NK-92 (cell line): Measurements from ENCODE around the gene ATP6V0A4.
"Not testable (repeated sequence)": the region's sequence is repeated elsewhere in the genome, so short reads cannot be mapped to it uniquely, and the experiment has no call there.

Experiments
- DNase-seq: peaks from one replicate; lab custom pipeline; 2025; ENCODE audit not compliant: unreplicated experiment; lab: John Stamatoyannopoulos, UW

Gene ATP6V0A4

DNA sequence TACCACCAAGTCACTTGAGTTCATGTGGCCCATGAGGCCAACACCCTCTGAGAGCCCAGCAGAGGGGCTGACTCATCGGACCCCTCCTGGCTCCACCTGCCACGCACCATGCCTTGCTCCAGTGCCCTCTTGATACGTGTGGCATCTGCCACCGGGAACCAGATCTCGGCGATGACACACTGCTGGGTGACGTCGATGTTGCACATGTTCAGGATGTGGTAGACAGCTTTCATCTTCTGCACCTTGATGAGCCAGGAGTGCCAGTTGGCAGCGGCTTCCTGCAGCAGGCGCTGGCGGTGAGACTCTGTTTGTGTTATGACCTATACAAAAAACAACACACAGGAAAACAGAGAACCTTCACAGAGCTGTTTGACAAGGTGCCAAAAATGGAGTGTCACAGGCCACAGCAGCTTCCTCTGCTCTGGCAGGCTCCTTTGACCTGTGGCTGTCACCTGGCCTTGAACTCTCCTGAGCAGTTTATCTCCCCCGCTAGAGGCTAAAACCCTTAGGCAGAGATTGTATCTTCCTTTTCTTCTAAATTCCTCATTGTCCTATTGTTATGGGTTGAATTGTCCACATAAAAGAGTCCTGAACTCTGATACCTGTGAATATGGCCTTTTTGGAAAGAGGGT, 45.4 kb downstream of the ATP6V0A4 start:
- DNase-seq, result peak; percentile 86

DNA sequence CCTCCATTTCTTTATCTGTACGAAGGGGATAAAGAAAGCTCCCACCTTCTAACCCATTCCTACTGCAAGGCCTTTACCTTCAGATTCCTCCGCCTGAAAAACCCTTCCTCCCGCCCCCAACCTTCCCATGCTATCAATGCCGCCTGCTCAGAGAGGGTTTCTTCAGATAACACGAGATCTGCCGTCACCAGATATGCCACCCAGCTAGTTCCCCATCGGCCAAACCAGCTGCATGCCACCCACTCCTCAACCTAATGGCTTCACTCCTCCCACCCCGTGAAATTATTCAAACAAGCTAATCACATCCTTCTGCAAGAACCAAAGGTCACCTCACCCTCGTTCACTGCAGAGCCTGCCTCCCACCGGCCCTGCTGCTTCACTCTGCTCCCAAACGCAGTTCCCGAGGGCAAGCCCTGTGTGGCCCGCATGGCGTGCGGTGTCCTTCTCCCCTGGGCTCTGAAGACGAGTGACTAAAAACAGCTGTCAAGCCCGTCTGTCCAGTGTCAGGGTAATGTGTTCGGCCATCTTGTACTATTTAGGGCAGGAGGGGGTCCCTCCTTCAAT, 47.0 kb downstream of the ATP6V0A4 start:
- DNase-seq, result no peak

DNA sequence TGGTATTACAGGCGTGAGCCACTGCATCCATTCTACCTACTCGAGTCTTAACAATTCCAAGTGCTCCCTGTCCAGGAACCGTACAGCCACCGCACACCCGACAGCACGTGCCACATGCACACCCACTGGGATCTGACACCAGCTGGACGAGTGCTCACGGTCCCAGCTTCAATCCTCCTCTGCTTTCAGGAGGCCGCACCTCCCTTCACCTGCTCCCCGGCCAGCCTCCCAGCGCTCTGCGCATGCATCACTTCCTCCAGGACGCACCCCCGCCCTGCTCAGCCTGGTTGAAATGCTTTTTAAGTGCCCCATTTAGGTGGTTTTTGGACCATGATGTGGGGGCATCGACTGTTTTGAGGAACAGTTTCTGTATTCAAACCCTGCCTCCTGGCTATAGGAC, 47.5 kb downstream of the ATP6V0A4 start:
- DNase-seq, result no peak

DNA sequence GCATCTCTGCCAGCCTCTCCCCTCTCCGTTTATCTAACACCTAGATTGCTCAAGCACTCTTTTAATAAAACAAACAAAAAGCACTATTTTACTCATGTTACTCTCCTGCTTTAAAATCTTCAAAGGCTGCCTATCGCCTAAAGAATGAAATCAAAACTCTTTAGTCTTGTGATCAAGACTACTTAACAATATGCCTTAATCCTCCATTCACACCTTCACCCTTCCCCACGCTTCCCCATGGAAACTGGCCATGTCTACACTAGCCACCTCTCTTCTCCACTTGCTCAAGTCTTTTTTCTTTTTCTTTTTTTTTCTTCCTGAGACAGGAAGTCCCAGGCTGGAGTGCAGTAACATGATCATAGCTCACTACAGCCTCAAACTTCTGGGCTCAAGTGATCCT, 48.0 kb downstream of the ATP6V0A4 start:
- DNase-seq, result no peak

DNA sequence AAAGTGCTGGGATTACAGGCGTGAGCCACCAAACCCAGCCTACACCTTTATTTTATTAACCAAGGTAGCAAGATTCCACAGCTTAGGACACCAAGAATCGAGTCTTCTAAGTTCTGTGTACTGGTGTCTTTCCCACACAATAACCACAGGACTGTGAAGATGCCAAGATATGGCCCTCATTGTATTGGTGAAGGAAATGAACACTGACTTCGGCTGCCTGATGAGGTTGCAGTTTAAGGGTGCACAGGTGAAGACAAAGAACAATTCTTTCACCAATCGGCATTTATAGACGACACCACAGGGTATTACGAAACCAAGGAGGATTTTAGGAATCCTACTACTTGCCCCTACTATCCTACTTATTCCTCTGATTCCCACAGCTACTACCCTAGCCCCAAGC, 49.3 kb downstream of the ATP6V0A4 start:
- no peak for DNase-seq

DNA sequence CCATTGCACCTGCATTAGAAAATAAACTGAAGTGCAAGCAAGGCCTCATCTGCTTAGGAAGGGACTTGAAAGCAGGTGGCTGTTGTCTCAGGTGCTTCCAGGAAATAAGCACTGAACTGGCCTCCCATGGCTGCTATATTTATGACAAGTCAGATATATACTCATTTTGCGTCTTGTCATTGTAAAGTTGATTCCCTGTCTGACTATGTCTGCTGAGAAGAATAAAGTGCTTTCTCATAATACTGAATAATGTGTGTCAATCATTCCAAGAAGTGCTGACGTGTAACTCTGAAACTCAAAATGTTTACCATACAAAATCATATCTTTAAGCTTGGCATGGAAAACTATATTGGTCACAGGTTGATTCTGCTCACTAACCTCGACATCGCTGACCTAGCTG, 51.9 kb downstream of the ATP6V0A4 start:
- no peak for DNase-seq

DNA sequence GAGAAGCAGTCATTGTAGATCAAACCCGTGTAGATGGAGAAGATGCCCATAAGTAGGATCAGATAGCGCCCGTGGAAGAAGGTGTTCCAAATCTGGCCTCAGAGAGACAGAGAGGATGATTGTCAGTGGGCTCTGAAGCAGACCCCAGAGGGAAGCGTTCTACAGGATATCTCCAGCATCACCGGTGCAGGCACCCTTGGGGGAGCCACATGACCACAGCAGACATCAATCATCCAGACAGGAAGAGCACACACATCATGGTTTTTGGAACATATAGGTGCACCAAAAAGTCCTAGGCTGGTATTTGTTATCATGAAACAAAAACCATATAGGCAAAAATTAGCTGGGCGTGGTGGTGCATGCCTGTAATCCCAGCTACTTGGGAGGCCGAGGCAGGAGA, 52.8 kb downstream of the ATP6V0A4 start:
- no peak for DNase-seq

DNA sequence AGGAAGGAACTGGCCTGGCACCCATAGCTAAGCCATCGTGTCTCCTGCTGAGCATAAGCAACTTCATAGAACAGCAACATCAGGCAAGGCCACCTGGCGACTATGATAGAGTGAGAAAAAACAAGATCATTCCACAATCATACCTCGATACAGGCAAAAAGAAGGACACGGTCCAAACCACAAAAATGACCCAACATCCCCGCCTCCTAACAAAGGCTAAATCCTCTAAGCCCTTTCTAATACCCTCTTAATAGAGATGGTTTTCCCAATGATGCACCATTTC, 56.6 kb downstream of the ATP6V0A4 start:
- no peak for DNase-seq

DNA sequence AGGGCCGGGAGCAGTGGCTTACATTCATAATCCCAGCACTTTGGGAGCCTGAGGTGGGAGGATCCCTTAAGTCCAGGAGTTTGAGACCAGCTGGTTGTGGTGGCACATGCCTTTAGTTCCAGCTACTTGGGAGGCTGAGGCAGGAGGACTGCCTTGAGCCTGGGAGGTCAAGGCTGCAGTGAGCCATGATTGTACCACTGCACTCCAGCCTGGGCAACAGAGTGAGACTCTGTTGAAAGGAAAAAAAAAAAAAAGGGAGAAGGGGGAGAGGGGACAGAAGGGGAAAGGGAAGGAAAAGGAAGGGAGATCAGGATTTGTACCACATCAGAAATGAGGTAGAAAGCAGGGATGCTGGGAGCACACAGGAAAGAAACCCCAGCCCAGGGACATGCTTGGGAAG, 58.1 kb downstream of the ATP6V0A4 start:
- DNase-seq, result no peak

DNA sequence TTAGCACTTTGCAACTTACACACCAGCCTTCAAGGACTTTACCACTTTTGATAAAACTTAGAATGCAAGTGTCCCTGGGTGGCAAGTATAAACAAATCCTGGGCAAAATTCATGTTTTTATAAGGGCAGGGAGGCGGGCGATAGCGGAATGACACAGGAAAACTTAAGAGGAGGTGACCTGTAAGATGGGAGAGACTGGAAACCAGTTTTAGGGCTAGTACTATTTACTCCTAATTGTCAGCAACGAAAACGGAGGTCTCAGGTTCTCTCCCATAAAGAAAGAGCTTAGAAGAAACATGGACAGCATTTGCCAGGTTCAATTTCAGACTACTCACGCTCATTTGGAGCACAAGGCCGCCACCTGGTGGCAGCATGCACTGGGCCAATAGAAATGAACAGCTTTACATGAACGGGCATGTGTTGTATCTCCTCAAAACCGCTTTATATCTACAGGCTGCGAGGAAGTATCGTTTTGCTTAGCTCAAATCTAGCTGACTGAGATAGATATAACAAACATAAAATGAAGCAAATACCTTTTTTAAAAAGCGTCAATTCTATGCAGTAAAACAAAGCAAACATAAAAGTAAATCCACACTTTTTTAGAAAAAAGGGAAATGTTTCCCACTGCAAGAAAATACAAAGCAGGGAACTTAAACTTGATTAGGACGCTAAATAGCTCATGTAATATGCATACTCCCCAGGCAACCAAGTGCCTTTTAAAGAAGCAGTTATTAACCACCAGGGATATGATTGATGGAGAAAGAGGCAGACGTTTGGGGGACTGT, 59.3 kb downstream of the ATP6V0A4 start:
- peak; percentile 38 for DNase-seq

DNA sequence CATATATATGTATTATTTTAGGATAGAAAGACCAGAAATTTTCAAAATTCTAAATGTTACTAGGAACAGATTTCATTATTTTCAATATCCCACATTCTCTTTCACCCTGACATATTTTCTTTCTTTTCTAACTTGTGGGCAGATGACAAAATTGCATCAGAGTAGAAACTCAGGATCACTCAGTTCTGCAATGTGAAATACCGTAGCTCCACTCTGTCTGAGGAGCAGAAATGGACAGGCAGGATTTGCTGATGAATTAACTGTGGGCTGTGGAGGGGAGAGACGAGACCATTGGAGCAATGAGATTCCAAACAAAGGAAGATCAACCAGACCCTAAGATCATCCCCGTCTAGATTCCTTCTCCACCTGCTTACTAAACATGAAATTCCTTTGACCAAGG, 59.9 kb downstream of the ATP6V0A4 start:
- DNase-seq, result no peak

DNA sequence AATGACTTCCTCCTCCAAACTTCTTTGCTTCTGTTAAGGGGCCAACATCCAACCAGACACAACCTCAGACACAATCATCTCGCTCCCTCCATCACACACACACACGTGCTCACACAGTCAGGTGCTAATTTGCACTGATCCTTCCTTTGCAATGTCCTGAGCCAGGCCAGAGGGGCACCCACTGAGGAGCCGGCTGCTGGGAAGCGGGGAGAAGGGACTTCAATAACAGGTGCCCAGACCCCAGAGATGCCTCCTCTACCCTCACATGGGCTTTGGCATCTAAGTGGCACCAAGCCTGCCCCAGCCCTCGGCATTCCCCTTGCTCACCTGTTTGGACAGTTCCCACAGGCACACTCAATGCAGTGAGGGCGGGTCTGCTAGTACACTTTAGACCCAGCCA, 62.6 kb downstream of the ATP6V0A4 start:
- DNase-seq, result no peak

DNA sequence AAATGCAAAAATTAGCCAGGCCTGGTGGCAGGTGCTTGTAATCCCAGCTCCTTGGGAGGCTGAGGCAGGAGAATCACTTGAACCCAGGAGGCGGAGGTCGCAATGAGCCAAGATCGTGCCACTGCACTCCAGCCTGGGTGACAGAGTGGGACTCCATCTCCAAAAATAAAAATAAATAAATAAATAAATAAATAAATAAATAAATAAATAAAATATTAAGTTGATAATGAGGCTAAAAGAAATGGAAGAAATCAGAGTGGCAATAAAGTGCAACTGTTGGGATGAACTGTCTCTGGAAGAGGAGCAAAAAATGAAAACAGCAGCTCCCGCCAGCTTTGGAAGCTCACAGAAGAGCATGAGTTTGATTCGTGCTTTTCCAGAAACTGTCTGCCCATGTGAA, 66.3 kb downstream of the ATP6V0A4 start:
- not testable (repeated sequence) for DNase-seq

DNA sequence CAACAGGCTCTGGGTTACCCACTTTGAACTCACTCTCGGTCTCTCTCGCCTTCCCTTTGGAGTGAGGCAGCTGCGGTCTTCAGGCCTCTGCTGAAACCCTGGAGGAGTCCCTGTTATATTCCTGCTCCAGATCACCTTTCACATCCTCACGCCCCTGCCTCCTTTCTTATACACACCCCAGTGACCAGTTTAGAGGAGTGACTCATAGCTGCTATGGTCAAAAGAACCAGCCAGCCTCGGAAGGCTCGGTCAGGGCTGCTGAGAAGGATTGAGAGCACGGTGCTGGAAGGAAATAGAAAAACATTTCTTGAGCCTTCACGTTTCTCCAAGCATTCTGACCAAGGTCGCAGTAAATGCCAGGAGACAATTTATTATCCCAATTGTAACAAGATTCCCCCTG, 68.6 kb downstream of the ATP6V0A4 start:
- no peak for DNase-seq

DNA sequence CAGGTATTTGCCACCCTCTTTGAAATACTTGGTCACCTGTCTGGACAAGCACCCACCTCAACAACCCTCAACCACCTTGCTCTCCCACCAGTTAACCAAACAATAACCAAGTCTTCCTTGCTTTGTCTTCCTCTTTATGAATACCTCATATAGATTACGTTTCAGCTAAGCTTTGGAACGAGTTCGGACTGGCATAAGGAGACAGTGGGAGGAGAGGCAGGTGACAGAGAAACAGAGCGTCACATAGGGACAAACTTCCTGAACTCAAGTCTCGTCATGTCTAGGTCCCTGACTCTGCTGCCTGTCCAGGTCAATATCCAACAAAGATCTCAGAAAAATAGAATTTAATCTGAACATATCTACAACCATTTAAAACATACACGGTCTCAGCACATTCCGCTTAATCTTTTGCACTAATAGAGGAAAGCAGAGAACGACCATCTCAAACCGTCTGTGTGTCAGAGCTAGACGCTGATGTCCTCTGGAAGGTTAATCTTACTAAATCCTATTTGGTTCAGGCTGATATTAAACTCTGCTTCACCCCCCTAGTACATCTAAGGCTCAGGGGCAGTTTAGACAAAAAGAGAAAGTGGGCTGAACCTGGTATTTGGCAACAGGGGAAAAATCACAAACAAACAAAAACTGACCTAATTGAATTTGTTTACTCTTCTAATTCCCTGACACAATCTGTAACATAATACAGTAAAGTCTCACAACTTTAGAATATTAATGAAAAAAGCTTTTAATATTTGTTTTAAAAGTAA, 70.5 kb downstream of the ATP6V0A4 start:
- DNase-seq, result no peak

DNA sequence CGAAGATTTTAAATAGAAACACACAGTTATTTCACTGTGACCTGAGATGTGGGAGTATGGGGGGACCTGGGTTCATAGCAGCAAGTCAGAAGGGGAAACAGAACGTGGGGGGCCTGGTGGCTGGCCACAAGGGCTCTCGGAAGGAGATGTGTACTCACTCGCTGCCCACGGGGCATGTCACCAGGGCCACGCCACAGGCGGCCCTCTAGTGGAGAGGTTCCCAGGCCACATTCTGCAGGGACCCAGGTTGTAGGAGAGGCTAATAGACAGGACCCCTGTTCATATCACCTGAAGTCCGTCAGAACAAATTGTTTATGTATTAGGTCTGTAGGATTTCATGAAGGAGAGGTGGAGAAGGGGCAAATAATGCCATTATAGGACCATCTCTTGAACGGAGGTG, 71.7 kb downstream of the ATP6V0A4 start:
- DNase-seq, result no peak

DNA sequence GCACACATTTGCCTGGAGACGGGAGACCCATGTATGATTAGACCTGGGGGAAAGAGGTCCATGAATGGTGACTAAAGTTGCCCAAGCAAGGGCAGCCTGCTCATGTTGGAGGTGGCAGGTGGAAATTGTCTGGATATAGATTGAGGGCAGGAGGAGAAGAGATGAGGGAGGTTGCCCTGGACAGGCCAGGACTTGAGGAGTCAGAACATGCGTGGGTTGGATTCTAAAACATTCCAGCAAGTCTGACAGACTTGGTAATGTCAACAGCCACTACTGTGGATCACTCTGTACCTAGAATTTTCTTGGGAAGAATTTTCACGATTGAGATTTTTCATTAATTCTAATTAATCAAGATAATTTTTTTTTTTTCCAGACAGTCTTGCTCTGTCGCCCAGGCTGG, 77.7 kb downstream of the ATP6V0A4 start:
- DNase-seq, result no peak

DNA sequence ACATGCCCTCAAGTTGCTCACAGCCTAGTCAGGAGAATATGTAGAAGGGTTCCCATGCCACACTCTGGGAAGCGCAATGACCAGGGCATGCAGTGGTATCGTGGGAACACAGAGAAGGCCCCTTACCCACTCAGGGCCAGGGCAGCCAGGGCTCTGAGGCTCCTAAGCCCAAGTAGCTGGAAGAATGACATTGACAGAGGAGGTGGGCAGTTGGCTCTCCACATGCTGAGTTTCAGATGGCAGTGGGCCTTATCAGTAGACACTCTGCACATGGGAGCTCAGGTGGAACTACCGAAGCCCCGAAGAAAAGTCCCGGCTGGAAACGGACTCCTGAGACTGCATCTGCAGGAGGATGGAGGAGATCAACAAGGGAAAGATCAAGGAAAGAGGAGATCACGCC, 81.1 kb downstream of the ATP6V0A4 start:
- no peak for DNase-seq

DNA sequence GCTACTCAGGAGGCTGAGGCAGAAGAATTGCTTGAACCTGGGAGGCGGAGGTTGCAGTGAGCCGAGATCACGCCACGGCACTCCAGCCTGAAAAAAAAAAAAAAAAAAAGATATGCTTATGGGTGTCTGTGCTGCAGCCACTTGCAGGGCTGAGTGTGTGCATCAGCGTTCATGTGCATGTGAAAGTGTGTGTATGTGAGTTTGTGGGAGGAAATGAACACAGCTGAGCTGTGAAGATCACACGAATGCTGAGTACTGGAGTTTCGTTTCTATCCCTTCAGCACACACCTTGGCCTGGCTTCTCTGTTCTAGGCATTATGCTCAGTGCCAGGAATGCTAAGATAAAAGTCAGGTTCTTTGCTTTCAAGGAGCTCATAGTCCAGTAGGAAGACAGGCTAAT, 84.8 kb downstream of the ATP6V0A4 start:
- DNase-seq, result no peak

DNA sequence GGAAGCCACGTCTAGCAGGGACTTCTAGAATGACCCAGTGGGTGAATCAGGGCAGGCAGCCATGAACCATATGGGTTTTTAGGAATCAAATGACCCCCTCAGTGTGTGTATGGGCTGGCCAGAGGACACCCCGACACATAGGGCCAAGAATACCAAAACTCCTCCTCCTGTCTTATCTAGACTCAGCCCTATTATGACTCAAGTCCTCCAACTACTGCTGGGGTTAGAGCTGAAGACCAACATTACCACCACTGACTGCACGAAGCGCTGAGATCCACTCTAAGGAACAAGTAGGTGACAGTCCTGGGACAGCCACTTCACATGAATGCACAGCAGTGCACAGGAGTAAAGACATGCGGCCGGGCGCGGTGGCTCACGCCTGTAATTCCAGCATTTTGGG, 85.3 kb downstream of the ATP6V0A4 start:
- DNase-seq, result no peak

DNA sequence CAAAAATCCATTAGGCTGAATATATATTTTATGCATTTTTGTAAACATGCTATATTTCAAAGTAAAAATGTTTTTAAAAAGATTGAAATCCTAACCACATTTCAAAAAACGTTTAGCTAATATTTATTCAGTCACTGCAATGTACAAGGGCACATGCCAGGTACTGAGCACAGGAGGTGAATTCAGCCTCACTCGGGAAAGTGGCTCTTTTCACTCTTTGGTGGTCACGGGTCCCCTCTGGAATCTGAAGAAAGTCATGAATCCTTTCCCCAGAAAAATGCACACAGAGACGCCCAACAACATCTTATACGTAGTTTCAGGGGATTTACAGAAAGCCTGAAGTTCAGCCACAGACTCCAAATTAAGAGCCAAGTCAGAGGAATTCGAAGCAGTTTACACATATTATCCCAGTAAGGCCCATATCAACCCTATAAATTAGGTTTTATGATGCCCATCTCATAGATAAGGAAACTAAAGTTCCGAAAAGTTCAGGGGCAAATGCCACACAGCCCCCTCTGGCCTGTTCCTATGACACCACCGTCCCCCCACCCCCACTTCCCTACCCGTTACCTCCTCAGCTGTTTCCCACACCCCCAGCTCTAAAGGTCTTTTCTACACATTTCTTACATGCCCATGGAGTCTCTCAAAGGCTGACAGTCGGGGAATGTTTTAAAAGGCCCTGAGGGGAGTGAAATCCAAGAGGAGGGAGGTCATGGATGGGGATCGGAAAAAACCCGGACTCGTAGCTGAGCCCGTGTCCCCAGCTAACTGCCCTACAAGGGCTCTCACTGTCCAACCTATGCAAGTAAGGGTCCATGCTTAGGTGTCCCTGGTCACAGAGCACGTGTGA, 87.2 kb downstream of the ATP6V0A4 start:
- DNase-seq, result no peak
